Measurements from ENCODE around the gene MAP4K4.

The MAP4K4 gene

GRCh38 chr2:101779190-101779589 lies 81.7 kb downstream of the MAP4K4 start:
- no peak for DNase-seq
- intact Hi-C loops (cut with DNase I): loop anchor here (5.0 kb wide), 1 partner anchor 38 kb away; no protein-coding TSS in a partner anchor

- DNase-seq: no peak
- intact Hi-C loops (cut with DNase I): loop anchor here (5.0 kb wide), 1 partner anchor 38 kb away; no protein-coding TSS in a partner anchor
These were observed 82.1 kb downstream of the MAP4K4 start for GRCh38 chr2:101779656-101780055.

GRCh38 chr2:101781326-101781725 lies 83.8 kb downstream of the MAP4K4 start:
- intact Hi-C loops (cut with DNase I): no loop called here
- DNase-seq: no peak

- peak in 2 of 10 donors; percentile 40 to 86 for DNase-seq
- intact Hi-C loops (cut with DNase I): no loop called here
These were observed 84.4 kb downstream of the MAP4K4 start for GRCh38 chr2:101781791-101782426.

- intact Hi-C loops (cut with DNase I): no loop called here
- DNase-seq: no peak
These were observed 84.9 kb downstream of the MAP4K4 start for GRCh38 chr2:101782427-101782792.

GRCh38 chr2:101787097-101787496 lies 89.6 kb downstream of the MAP4K4 start:
- DNase-seq: no peak
- intact Hi-C loops (cut with DNase I): no loop called here

- intact Hi-C loops (cut with DNase I): no loop called here
These were observed 91.1 kb downstream of the MAP4K4 start for GRCh38 chr2:101788565-101788964.

GRCh38 chr2:101788995-101789970 lies 91.8 kb downstream of the MAP4K4 start:
- intact Hi-C loops (cut with DNase I): no loop called here

More at GRCh38 chr2:101788565-101788964, 91.1 kb downstream of the MAP4K4 start:
- no peak for DNase-seq

GRCh38 chr2:101790416-101790815 lies 92.9 kb downstream of the MAP4K4 start:
- intact Hi-C loops (cut with DNase I): loop anchor here (5.0 kb wide), 1 partner anchor 42 kb away; no protein-coding TSS in a partner anchor
- no peak for DNase-seq

More at GRCh38 chr2:101788995-101789970, 91.8 kb downstream of the MAP4K4 start:
- no peak for DNase-seq

GRCh38 chr2:101790857-101791256 lies 93.3 kb downstream of the MAP4K4 start:
- intact Hi-C loops (cut with DNase I): loop anchor here (5.0 kb wide), 1 partner anchor 41 kb away; no protein-coding TSS in a partner anchor
- no peak for DNase-seq

- intact Hi-C loops (cut with DNase I): loop anchor here (5.0 kb wide), 1 partner anchor 40 kb away; no protein-coding TSS in a partner anchor
- DNase-seq: no peak
These were observed 94.7 kb downstream of the MAP4K4 start for GRCh38 chr2:101792208-101792607.

GRCh38 chr2:101793277-101793969 lies 95.9 kb downstream of the MAP4K4 start:
- intact Hi-C loops (cut with DNase I): loop anchor here (5.0 kb wide), 1 partner anchor 39 kb away; no protein-coding TSS in a partner anchor
- DNase-seq: peak in 9 of 10 donors; percentile 47 to 93 (median 63)

GRCh38 chr2:101794141-101794540 lies 96.6 kb downstream of the MAP4K4 start:
- DNase-seq: no peak
- intact Hi-C loops (cut with DNase I): loop anchor here (5.0 kb wide), 1 partner anchor 38 kb away; no protein-coding TSS in a partner anchor

GRCh38 chr2:101795033-101795432 lies 97.5 kb downstream of the MAP4K4 start:
- intact Hi-C loops (cut with DNase I): no loop called here
- DNase-seq: no peak

GRCh38 chr2:101796825-101797600 lies 99.5 kb downstream of the MAP4K4 start:
- DNase-seq: no peak
- intact Hi-C loops (cut with DNase I): no loop called here

GRCh38 chr2:101801496-101801895 lies 104.0 kb downstream of the MAP4K4 start:
- no peak for DNase-seq
- intact Hi-C loops (cut with DNase I): loop anchor here (5.0 kb wide), 1 partner anchor 39 kb away; no protein-coding TSS in a partner anchor

- DNase-seq: no peak
- intact Hi-C loops (cut with DNase I): loop anchor here (5.0 kb wide), 1 partner anchor 40 kb away; no protein-coding TSS in a partner anchor
These were observed 104.8 kb downstream of the MAP4K4 start for GRCh38 chr2:101802329-101802728.

GRCh38 chr2:101803128-101803527 lies 105.6 kb downstream of the MAP4K4 start:
- intact Hi-C loops (cut with DNase I): loop anchor here (5.0 kb wide), 1 partner anchor 41 kb away; no protein-coding TSS in a partner anchor
- DNase-seq: no peak

GRCh38 chr2:101803945-101804696 lies 106.6 kb downstream of the MAP4K4 start:
- DNase-seq: peak in 1 of 10 donors; percentile 88
- intact Hi-C loops (cut with DNase I): loop anchor here (5.0 kb wide), 1 partner anchor 42 kb away; no protein-coding TSS in a partner anchor
